Activated naive CD4-positive, alpha-beta T cell treated with anti-CD3 and anti-CD28 coated beads, Interleukin-2, amount 10 ng/mL, durations not matched to agents 7 days and 5 days (primary cell): ENCODE results near the gene GIMAP7.
A peak's percentile ranks its signal among the peaks of the same experiment; 100 is the strongest.
"Not testable (repeated sequence)": the region's sequence is repeated elsewhere in the genome, so short reads cannot be mapped to it uniquely, and the experiment has no call there.

Experiments used
- CTCF ChIA-PET: fragments of 350-600 bp; sonication (Branson Sonifier 250); formaldehyde crosslinking; loops from one replicate; lab custom pipeline; 2021; ENCODE audit warnings: antibody characterized with exemption; lab: Charles Lee
- DNase-seq: peaks from one replicate; pipeline ENCODE4 v3.0.0-alpha.2; 2020
- H3K27ac Mint-ChIP-seq: one replicate; pipeline ENCODE4 v1.8.0; 2021; ENCODE audit warnings: mild to moderate bottlenecking, moderate library complexity, mixed read lengths
- H3K27me3 Mint-ChIP-seq: one replicate; pipeline ENCODE4 v1.8.0; 2021; ENCODE audit warnings: mild to moderate bottlenecking, mixed read lengths
- H3K36me3 Mint-ChIP-seq: one replicate; pipeline ENCODE4 v1.8.0; 2021; ENCODE audit warnings: mixed read lengths
- H3K4me1 Mint-ChIP-seq: one replicate; pipeline ENCODE4 v1.8.0; 2021; ENCODE audit warnings: mixed read lengths
- H3K4me3 Mint-ChIP-seq: one replicate; pipeline ENCODE4 v1.8.0; 2021; ENCODE audit warnings: mild to moderate bottlenecking, moderate library complexity, mixed read lengths
- H3K9me3 Mint-ChIP-seq: one replicate; pipeline ENCODE4 v1.8.0; 2021; ENCODE audit warnings: mixed read lengths

Gene GIMAP7

DNA sequence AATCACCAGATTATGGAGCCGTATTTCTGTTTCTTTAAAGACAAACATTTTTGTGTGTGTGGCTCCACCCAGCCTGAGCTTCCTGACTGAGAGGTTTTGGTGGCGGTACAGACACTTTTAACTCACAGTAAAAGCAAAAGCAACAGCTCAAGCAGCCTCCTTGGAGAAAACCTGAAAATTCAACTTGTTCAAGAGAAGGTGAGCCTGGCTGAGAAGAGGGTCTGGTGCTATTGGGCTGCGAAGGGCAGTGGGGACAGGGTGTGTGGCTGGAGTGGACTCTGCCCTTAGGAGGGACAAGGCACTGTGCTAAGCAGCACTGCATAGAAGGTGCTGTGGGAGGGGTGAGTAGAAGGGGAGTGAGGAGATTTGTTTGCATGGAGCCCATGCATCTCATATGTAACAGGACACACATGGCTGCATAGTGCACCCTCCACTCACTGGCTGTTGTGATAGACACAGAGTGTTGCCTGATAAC, at the start of gene GIMAP7:
Gene GIMAP7, plus strand, starts transcription at position 125 of the 475 bp plus-strand sequence. CDS start 5,103 bp downstream, outside the sequence.
- Mint-ChIP-seq H3K4me1 (peaks cover 48% of the 10 kb centered on the region), H3K9me3 (peaks cover 18% of the 10 kb centered on the region), H3K36me3 (peaks cover 63% of the 10 kb centered on the region), H3K27ac (peak within 1 kb of the TSS; percentile 99), H3K27me3 (no peaks in the 10 kb centered on the region), H3K4me3 (peak within 1 kb of the TSS; percentile 98)
- peak; percentile 83 for DNase-seq
- CTCF ChIA-PET, result interaction anchor here (0.8 to 4.0 kb wide), 10 partner anchors 11 to 228 kb away, joined by 3 to 44 read pairs (median 3); partner anchors contain the start of genes GIMAP1, GIMAP2 and GIMAP8

DNA sequence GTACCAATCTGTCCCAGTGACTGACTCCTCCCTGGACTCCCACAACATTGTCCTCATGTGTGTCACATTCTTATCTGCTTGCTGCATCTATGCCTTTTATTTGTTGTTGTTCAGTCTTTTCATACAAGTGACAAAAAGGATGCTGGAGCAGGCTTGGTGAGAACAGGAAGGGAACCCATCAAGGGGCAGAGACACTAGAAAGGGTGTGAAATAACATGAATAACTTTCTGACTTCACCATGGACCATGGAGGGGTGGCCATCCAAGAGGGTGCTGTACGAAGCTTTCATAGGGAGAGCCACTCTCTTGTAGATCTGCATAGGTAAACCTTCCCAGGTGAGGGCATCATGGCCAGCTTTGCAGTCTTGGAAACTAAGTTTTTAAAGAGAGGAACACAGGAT, 49.7 kb upstream of the GIMAP7 start:
- no peak for DNase-seq
- Mint-ChIP-seq H3K4me3 (no peak overlapping the region), H3K4me1 (peaks cover 92% of the 10 kb centered on the region), H3K9me3 (peaks cover 36% of the 10 kb centered on the region), H3K36me3 (peaks cover 94% of the 10 kb centered on the region), H3K27me3 (no peaks in the 10 kb centered on the region), H3K27ac (peak overlapping the region; percentile 7)
- CTCF ChIA-PET, result interaction anchor here (0.7 kb wide), 1 partner anchor 16 kb away, joined by 4 read pairs; no protein-coding TSS in a partner anchor

DNA sequence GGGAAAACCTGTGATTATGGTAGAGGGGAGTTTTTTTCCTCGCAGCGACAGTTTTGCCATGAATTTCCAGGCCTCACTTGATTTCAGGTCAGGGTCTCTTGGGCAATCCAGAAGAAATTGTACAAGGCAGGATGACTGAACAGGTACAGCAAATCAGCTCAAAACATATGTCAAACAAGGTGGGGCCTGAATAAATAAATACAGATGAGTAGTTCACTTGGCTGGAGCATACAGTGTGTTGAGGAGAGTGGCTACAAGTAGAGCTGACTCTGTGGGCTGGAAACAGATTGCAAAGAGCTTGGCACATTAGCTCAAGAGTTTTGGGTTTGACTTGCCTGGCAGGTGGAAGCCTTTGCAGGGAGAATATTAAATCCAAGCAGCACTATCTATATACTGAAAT, 49.3 kb upstream of the GIMAP7 start:
- Mint-ChIP-seq H3K9me3 (peaks cover 33% of the 10 kb centered on the region), H3K4me3 (no peak overlapping the region), H3K36me3 (peaks cover 93% of the 10 kb centered on the region), H3K4me1 (peaks cover 91% of the 10 kb centered on the region), H3K27ac (peak overlapping the region; percentile 7), H3K27me3 (no peaks in the 10 kb centered on the region)
- CTCF ChIA-PET, result interaction anchor here (0.7 kb wide), 1 partner anchor 16 kb away, joined by 4 read pairs; no protein-coding TSS in a partner anchor
- DNase-seq, result no peak

DNA sequence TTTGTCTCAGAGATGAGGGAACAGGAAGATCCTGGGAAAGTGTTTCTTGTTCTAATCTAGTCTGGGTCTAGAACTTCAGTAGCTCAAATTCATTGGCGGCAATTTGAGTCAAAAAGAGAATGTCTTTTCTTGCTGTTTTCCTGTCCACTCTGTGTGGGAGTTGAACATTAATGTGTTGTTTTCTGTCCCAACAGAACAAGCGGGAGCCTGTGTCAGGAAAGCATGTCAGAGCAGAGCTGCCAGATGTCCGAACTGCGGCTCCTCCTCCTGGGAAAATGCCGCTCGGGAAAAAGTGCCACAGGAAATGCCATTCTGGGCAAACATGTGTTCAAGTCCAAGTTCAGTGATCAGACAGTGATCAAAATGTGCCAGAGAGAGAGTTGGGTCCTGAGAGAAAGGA, 48.2 kb upstream of the GIMAP7 start:
- H3K9me3 Mint-ChIP-seq, result peaks cover 22% of the 10 kb centered on the region
- CTCF ChIA-PET, result interaction anchor here (0.7 to 1.2 kb wide), 2 partner anchors 11 kb away, joined by 3 to 4 read pairs; no protein-coding TSS in a partner anchor
- H3K27me3 Mint-ChIP-seq, result no peaks in the 10 kb centered on the region
- no peak for DNase-seq
- H3K27ac Mint-ChIP-seq, result no peak overlapping the region
- H3K4me1 Mint-ChIP-seq, result peaks cover 85% of the 10 kb centered on the region
- H3K4me3 Mint-ChIP-seq, result no peak overlapping the region
- H3K36me3 Mint-ChIP-seq, result peaks cover 91% of the 10 kb centered on the region

DNA sequence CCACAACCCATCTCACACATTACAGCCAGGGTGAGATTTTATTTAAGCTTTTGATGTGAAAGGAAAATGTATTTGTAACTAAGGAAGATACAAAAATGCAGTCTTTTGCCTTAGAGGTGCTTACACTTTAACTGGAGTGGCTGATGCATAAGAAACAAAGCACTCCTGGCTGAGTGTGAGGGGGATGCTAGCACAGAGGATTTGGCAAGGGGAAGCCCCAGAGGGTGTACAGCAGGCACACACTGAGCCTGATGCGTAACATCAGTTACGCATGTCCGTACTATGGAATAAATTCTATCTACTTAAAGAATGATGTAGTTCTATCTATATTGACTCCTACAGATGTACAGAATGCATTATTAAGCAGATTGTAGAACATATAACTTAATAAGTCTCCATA, 46.4 kb upstream of the GIMAP7 start:
- Mint-ChIP-seq H3K9me3 (peaks cover 6% of the 10 kb centered on the region), H3K27me3 (no peaks in the 10 kb centered on the region), H3K4me3 (no peak overlapping the region), H3K27ac (peak overlapping the region; percentile 30), H3K36me3 (peaks cover 89% of the 10 kb centered on the region), H3K4me1 (peaks cover 84% of the 10 kb centered on the region)
- no peak for DNase-seq
- CTCF ChIA-PET, result no interaction called here

DNA sequence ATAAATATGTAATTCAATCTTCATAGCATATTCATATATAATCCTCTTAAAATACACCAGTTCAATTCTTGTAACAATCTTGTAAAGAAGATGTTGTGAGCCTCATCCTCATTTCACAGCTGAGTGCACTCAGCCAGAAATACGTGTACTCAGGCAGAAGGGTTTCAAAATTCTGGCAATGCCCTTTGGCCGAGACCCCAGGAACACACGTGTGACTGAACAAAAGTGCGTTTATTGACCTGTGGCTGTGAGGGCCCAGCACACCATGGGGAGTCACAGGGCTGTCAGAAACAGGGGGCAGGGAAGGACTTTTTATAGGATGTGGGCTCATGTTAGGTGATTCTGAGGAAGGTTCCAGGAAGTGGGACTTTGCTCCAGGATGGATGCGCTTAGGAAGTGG, 42.8 kb upstream of the GIMAP7 start:
- Mint-ChIP-seq H3K27me3 (no peaks in the 10 kb centered on the region), H3K9me3 (peaks cover 8% of the 10 kb centered on the region), H3K27ac (peak overlapping the region; percentile 67), H3K4me3 (no peak overlapping the region), H3K4me1 (peaks cover 82% of the 10 kb centered on the region), H3K36me3 (peaks cover 90% of the 10 kb centered on the region)
- CTCF ChIA-PET, result no interaction called here
- no peak for DNase-seq

DNA sequence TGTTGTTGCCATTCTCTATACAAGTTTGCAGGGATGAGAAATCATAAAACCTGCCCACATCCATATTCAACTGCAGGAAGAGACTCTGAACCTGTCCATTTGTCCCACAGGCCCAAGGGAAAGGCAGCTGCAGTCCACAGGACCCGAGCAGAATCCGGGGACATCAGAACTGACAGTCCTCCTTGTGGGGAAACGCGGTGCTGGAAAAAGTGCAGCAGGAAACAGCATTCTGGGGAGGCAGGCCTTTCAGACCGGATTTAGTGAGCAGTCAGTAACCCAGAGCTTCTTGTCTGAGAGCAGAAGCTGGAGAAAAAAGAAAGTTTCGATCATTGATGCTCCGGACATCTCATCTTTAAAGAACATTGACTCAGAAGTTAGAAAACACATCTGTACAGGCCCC, 40.8 kb upstream of the GIMAP7 start:
- Mint-ChIP-seq H3K9me3 (peaks cover 8% of the 10 kb centered on the region), H3K27ac (peak overlapping the region; percentile 8), H3K27me3 (no peaks in the 10 kb centered on the region), H3K4me3 (peak overlapping the region; percentile 7), H3K36me3 (peaks cover 91% of the 10 kb centered on the region), H3K4me1 (peaks cover 84% of the 10 kb centered on the region)
- no peak for DNase-seq
- CTCF ChIA-PET, result no interaction called here

DNA sequence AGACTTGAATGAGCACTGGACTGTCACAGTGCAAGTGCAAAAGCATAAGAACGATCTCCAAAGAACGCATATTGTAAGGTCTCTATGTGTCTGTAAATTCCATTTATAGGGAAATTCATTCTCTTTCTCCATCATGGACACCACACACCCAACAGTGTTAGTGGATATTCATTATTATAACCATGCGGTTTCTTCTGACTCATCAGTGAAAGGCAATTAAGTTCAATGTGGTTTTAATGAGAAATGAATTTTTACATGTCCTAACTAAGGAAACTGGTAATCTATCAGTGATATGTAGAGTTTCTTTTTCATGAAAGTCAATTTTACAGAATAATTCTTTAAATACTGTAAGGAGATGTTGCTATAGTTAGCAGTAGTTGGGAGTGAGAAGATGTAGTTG, 38.4 kb upstream of the GIMAP7 start:
- Mint-ChIP-seq H3K36me3 (peaks cover 84% of the 10 kb centered on the region), H3K4me1 (peaks cover 91% of the 10 kb centered on the region), H3K9me3 (peaks cover 8% of the 10 kb centered on the region), H3K4me3 (no peak overlapping the region), H3K27ac (peak overlapping the region; percentile 77), H3K27me3 (no peaks in the 10 kb centered on the region)
- DNase-seq, result no peak
- CTCF ChIA-PET, result interaction anchor here (1.2 kb wide), 1 partner anchor 20 kb away, joined by 3 read pairs; no protein-coding TSS in a partner anchor

DNA sequence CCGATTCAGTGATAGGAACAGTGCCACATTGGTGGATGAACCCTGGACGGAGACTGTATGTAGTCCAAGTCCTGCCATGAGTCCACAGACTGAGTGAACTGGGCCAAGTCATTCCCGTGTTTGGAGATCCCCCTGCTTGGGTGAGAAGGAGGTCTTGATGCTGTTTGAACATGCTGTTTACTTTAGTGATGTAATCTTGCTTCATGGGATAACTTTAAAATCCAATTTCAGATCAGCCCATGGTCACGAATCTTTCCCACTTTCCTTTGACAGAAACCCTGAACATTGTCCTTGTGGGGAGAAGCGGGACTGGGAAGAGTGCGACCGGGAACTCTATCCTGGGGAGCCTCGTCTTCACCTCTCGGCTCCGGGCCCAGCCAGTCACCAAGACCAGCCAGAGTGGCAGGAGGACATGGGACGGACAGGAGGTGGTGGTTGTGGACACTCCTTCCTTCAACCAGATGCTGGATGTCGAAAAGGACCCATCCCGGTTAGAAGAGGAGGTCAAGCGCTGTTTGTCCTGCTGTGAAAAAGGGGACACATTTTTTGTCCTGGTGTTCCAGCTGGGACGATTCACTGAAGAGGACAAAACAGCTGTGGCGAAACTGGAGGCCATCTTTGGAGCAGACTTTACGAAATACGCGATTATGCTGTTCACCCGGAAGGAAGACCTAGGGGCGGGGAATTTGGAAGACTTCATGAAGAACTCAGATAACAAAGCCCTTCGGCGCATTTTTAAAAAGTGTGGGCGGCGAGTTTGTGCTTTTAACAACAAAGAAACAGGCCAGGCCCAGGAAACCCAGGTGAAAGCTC, 37.6 kb upstream of the GIMAP7 start:
- no peak for DNase-seq
- Mint-ChIP-seq H3K9me3 (peaks cover 8% of the 10 kb centered on the region), H3K27me3 (no peaks in the 10 kb centered on the region), H3K4me3 (no peak overlapping the region), H3K36me3 (peaks cover 83% of the 10 kb centered on the region), H3K4me1 (peaks cover 94% of the 10 kb centered on the region), H3K27ac (peak overlapping the region; percentile 77)
- CTCF ChIA-PET, result interaction anchor here (0.6 kb wide), 1 partner anchor 11 kb away, joined by 4 read pairs; no protein-coding TSS in a partner anchor

DNA sequence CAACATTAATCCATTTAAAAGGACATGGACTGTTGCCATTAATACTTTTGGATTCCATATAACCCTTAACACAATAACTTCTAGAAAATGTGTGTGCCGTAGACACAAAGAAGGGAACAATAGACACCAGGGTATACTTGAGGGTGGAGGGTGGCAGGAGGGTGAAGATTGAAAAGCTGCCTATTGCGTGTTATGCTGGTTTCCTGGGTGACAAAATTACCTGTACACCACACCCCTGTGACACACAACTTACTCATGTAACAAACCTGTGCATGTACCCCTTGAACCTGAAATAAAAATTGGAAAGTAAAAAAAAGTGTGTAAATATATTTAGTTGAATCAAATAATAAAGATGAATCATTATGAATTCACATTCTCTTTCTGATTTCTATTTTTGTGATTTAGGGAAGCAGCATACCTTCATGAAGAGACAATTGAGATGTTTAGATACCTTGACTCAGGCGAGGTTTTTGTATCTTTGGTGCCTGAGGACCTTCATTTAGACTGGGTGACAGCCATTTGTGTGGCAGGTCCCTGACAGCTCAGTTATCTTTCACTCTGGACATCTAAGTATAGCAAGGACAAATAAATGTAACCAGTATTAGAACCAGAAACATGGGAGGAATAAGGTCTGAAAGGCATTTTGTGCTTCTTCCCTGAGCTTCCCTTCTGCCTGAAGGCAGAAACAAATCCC, 35.5 kb upstream of the GIMAP7 start:
- Mint-ChIP-seq H3K27ac (peak overlapping the region; percentile 99), H3K4me3 (peak overlapping the region; percentile 54), H3K36me3 (peaks cover 64% of the 10 kb centered on the region), H3K27me3 (no peaks in the 10 kb centered on the region), H3K4me1 (peaks cover 96% of the 10 kb centered on the region), H3K9me3 (peaks cover 8% of the 10 kb centered on the region)
- CTCF ChIA-PET, result interaction anchor here (1.2 to 3.3 kb wide), 3 partner anchors 15 to 29 kb away, joined by 3 to 19 read pairs (median 4); partner anchors contain the start of gene GIMAP8
- peak; percentile 50 for DNase-seq

DNA sequence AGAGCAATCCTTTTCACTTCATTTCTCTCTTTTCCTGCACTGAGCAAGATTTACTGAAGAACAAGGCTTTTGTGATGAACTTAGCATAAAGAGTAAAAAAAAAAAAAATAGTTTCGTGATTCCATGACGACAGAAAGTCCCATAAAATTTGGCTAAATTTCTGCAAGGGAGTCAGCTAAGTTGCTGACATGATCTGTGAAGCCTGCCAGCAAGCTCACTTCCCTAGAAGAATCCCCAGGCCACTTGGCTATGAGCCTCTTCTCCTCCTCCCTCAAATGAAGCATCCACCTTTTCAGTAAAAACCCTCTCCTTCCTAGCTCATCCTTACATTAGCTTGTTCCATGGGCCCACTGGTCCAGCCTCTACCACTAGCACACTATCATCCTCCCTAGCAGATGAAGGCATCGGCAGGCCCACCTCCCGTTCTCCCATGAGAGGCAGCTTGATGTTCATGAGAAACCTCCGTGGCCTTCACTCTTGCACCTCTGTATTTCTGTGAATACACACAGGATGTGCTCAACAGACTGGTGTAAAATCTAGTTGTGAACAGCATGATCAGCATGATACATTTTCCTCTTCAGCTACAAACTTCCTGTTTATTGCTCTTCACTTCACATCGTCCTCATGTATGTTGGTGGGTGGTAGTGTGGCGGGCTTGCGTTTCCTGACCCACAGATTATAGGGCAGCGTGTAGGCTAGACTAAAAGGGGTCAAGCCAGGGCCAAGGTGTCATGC, 33.3 kb upstream of the GIMAP7 start:
- DNase-seq, result peak; percentile 77
- no peaks in the 10 kb centered on the region for H3K27me3 Mint-ChIP-seq
- H3K4me3 Mint-ChIP-seq, result peak overlapping the region; percentile 79

DNA sequence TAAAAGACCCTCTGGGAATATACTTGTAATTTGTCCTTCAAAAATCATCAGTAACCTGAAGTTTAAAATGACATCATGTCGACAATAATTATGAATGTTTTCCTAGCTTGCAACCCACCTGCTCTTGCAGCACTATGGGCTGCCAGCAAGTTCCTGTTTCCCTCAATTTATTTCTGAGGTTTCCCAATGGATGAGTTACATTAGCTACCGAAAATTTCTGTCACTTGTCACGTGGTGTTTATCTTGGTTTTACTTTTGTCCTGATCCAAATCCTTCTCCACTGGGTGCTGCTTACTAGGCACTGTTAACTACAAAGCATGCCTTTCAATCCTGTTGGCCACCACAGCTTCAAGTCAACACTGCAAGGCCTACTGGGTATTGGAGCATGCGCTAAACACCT, 32.8 kb upstream of the GIMAP7 start:
- Mint-ChIP-seq H3K27ac (peak overlapping the region; percentile 99), H3K4me1 (peaks cover 96% of the 10 kb centered on the region), H3K36me3 (peaks cover 50% of the 10 kb centered on the region), H3K9me3 (peaks cover 2% of the 10 kb centered on the region), H3K27me3 (no peaks in the 10 kb centered on the region), H3K4me3 (peak overlapping the region; percentile 79)
- CTCF ChIA-PET, result interaction anchor here (1.1 to 3.3 kb wide), 5 partner anchors 17 to 260 kb away, joined by 4 to 19 read pairs (median 6); partner anchors contain the start of gene GIMAP8
- peak; percentile 25 for DNase-seq

More for the DNA sequence above, 33.3 kb upstream of the GIMAP7 start:
- peak overlapping the region; percentile 99 for H3K27ac Mint-ChIP-seq
- peaks cover 52% of the 10 kb centered on the region for H3K36me3 Mint-ChIP-seq
- CTCF ChIA-PET, result interaction anchor here (0.6 to 3.3 kb wide), 6 partner anchors 16 to 260 kb away, joined by 3 to 19 read pairs (median 5); partner anchors contain the start of genes GIMAP7 and GIMAP8
- peaks cover 2% of the 10 kb centered on the region for H3K9me3 Mint-ChIP-seq
- H3K4me1 Mint-ChIP-seq, result peaks cover 98% of the 10 kb centered on the region

DNA sequence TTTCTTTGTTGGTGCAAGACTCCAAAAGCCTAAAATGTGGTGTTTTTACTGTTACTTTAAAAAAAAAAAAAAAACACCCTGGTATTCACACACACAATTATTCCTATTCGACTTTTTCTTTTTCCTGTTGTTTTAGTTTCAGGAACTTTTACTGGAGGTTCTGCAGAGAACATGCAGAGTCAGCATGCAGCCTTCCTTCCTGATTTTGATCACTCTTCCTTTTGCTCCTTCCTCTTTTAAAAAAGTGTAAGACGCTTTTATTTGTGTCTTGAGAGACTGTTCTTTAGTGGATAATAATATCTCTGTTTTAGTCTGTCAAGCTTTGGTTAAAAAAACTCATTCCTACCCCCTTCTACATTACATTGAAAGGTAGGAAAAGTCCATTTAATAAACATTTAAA, 31.2 kb upstream of the GIMAP7 start:
- peaks cover 43% of the 10 kb centered on the region for H3K36me3 Mint-ChIP-seq
- H3K4me3 Mint-ChIP-seq, result peak overlapping the region; percentile 63
- H3K9me3 Mint-ChIP-seq, DNase-seq, H3K27me3 Mint-ChIP-seq: not testable (repeated sequence)
- CTCF ChIA-PET, result interaction anchor here (0.8 to 3.1 kb wide), 5 partner anchors 25 to 33 kb away, joined by 3 to 10 read pairs (median 4); partner anchors contain the start of genes GIMAP7 and GIMAP8
- peaks cover 94% of the 10 kb centered on the region for H3K4me1 Mint-ChIP-seq
- peak overlapping the region; percentile 99 for H3K27ac Mint-ChIP-seq
